Common myeloid progenitor, CD34-positive (primary cell): ENCODE results near the gene KLK14.

Experiments used
- CTCF ChIA-PET: fragments of 350-600 bp; sonication (Branson Sonifier 250); formaldehyde crosslinking; loops from one replicate; lab custom pipeline; 2021; ENCODE audit warnings: antibody characterized with exemption; lab: Charles Lee
- POLR2A ChIA-PET: fragments of 350-600 bp; sonication (Branson Sonifier 250); formaldehyde crosslinking; loops from one replicate; lab custom pipeline; 2021; ENCODE audit warnings: antibody characterized with exemption; lab: Charles Lee
- DNase-seq, 3 donors: peaks; one replicate each; pipeline versions ENCODE4 v3.0.0 to v3.0.0-alpha.2; 2013
- H3K27ac ChIP-seq, 2 experiments: 1 replicate in 1 of 2; 2 replicates in 1 of 2; pipeline ENCODE4 v1.7.0; 2013; ENCODE audit warnings: inconsistent platforms in 2 of 2, low read length in 2 of 2, mild to moderate bottlenecking in 2 of 2, low read depth in 1 of 2, moderate library complexity in 1 of 2; ENCODE audit not compliant: severe bottlenecking in 2 of 2, insufficient read depth in 1 of 2, poor library complexity in 1 of 2
- H3K27me3 ChIP-seq, 5 experiments: replicated peaks in 2 of 5; 1 replicate in 3 of 5; 2 replicates in 2 of 5; pipeline versions ENCODE4 v1.6.1 to v1.7.0; 2013; ENCODE audit warnings: low read length in 4 of 5, mild to moderate bottlenecking in 2 of 5, moderate library complexity in 2 of 5, inconsistent platforms in 1 of 5; ENCODE audit not compliant: insufficient read depth in 5 of 5, control insufficient read depth in 4 of 5
- H3K36me3 ChIP-seq, 4 experiments: 1 replicate in 2 of 4; 2 replicates in 2 of 4; pipeline versions ENCODE4 v1.6.1 to v1.7.0; 2013; ENCODE audit warnings: low read length in 3 of 4, control low read depth in 1 of 4, mild to moderate bottlenecking in 1 of 4; ENCODE audit not compliant: control insufficient read depth in 4 of 4, insufficient read depth in 4 of 4
- H3K4me1 ChIP-seq, 4 experiments: 1 replicate in 3 of 4; 2 replicates in 1 of 4; pipeline versions ENCODE4 v1.6.1 to v1.7.1; 2013; ENCODE audit warnings: low read length in 3 of 4, mild to moderate bottlenecking in 3 of 4, control low read depth in 1 of 4, inconsistent platforms in 1 of 4, moderate library complexity in 1 of 4; ENCODE audit not compliant: control insufficient read depth in 4 of 4, insufficient read depth in 4 of 4; ENCODE audit errors: control extremely low read depth in 1 of 4
- H3K4me3 ChIP-seq, 7 experiments: 1 replicate in 4 of 7; 2 replicates in 3 of 7; pipeline versions ENCODE4 v1.5.1 to v1.7.0; 2013; ENCODE audit warnings: mild to moderate bottlenecking in 7 of 7, low read length in 6 of 7, moderate library complexity in 6 of 7, inconsistent platforms in 2 of 7, low read depth in 2 of 7, control low read depth in 1 of 7; ENCODE audit not compliant: insufficient read depth in 4 of 7, control insufficient read depth in 1 of 7; ENCODE audit errors: extremely low read depth in 1 of 7
- H3K9me3 ChIP-seq, 5 experiments: 1 replicate in 4 of 5; 2 replicates in 1 of 5; pipeline versions ENCODE4 v1.6.1 to v1.7.1; 2013; ENCODE audit warnings: low read length in 4 of 5, mild to moderate bottlenecking in 2 of 5, inconsistent platforms in 1 of 5, low read depth in 1 of 5, moderate library complexity in 1 of 5; ENCODE audit not compliant: control insufficient read depth in 4 of 5, insufficient read depth in 2 of 5; ENCODE audit errors: control extremely low read depth in 1 of 5
- WGBS: methylation state at CpG from one replicate; pipeline ENCODE4 v1.1.5; 2013; ENCODE audit not compliant: insufficient coverage; 5-methylcytosine and 5-hydroxymethylcytosine counted together

KLK14 gene

DNA sequence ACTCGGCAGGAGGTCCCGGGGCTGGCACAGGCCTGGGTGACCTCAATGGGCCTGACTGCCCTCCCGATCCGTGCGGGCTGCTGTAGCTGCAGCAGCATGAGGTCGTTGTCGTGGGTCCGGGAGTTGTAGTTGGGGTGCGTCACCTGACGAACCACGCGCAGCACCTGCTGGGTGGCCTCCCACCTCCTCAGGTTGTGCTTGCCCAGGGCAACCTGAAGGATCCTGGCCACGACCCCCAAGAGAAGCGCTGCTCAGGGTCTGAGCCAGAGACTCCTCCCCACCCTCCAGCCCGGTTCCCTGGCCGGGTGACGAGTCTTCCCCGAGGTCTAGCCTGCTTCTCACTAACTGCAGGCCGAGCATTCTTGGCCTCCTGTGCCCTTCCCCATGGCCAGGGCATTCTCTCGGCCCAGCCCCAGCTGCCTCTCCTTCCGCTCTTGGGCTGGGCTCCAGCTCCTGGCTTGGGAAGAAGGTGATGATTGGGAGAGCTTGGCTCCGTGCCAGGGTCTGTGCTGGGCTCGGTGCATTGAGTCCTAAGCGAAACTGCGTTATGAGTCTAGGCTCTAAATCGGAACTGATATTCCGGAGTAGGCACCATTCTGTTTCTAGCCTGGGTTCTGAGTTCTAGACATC, 3.1 kb downstream of the KLK14 start:
- no peak for DNase-seq
- Histone ChIP-seq H3K9me3 (no peaks in the 10 kb centered on the region), H3K36me3 (no peaks in the 10 kb centered on the region), H3K27me3 (peaks cover 0 to 22% (median 2%) of the 10 kb centered on the region in 5 experiments), H3K4me1 (no peaks in the 10 kb centered on the region), H3K27ac (no peak overlapping the region), H3K4me3 (no peak overlapping the region)
- ChIA-PET CTCF (interaction anchor here (1.0 kb wide), 1 partner anchor 17 kb away, joined by 3 read pairs; no protein-coding TSS in a partner anchor), POLR2A (no interaction called here)
- WGBS = 94% methylated on average over 27 of the region's 27 CpGs

DNA sequence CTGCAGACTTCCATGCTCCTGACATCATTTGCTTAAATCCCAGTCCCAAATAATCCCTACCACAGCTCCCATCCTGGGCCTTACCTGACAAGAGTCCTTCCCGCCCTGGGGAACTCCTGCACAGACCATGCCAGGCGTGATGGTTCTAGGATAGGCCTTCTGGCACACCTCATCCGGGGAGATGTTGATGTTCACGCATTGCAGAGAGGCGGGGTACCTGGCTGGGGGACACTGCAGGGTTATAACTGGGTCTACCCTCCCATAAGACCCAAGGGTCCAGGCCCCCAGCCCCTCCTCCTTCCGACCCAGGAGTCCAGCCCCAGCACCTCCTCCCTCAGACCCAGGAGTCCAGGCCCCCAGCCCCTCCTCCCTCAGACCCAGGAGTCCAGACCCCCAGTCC, 4.0 kb downstream of the KLK14 start:
- no peaks in the 10 kb centered on the region for H3K4me1 ChIP-seq
- WGBS = 94% methylated on average over 5 of the region's 6 CpGs
- H3K27me3 ChIP-seq = peaks cover 0 to 18% (median 2%) of the 10 kb centered on the region in 5 experiments
- POLR2A ChIA-PET = no interaction called here
- H3K36me3 ChIP-seq = no peaks in the 10 kb centered on the region
- DNase-seq = no peak
- peaks cover 0 to 7% (median 1%) of the 10 kb centered on the region in 5 experiments for H3K9me3 ChIP-seq
- H3K27ac ChIP-seq = no peak overlapping the region
- no peak overlapping the region for H3K4me3 ChIP-seq
- CTCF ChIA-PET = no interaction called here

GRCh38 chr19:51078104-51078503, 4.6 kb downstream of the KLK14 start:
- WGBS = 68% methylated on average over 6 of the region's 6 CpGs
- CTCF ChIA-PET = no interaction called here

GRCh38 chr19:51076631-51077213, 6.0 kb downstream of the KLK14 start:
- H3K27me3 ChIP-seq = peaks cover 0 to 11% (median 2%) of the 10 kb centered on the region in 5 experiments
- H3K4me3 ChIP-seq = no peak overlapping the region
- peaks cover 0 to 14% (median 2%) of the 10 kb centered on the region in 5 experiments for H3K9me3 ChIP-seq
- ChIA-PET POLR2A (no interaction called here), CTCF (no interaction called here)
- no peak for DNase-seq
- WGBS = 88% methylated on average over 10 of the region's 14 CpGs
- H3K27ac ChIP-seq = no peak overlapping the region
- no peaks in the 10 kb centered on the region for H3K4me1 ChIP-seq
- H3K36me3 ChIP-seq = no peaks in the 10 kb centered on the region

More at GRCh38 chr19:51078104-51078503, 4.6 kb downstream of the KLK14 start:
- H3K27ac ChIP-seq = no peak overlapping the region
- H3K9me3 ChIP-seq = peaks cover 0 to 12% (median 2%) of the 10 kb centered on the region in 5 experiments
- H3K36me3 ChIP-seq = no peaks in the 10 kb centered on the region
- no peaks in the 10 kb centered on the region for H3K4me1 ChIP-seq
- POLR2A ChIA-PET = no interaction called here
- no peak overlapping the region for H3K4me3 ChIP-seq
- peaks cover 0 to 12% (median 2%) of the 10 kb centered on the region in 5 experiments for H3K27me3 ChIP-seq
- DNase-seq = no peak

GRCh38 chr19:51075998-51076397, 6.7 kb downstream of the KLK14 start:
- ChIA-PET POLR2A (no interaction called here), CTCF (no interaction called here)
- Histone ChIP-seq H3K4me3 (no peak overlapping the region), H3K27me3 (peaks cover 0 to 12% (median 3%) of the 10 kb centered on the region in 5 experiments), H3K9me3 (peaks cover 0 to 14% (median 2%) of the 10 kb centered on the region in 5 experiments), H3K4me1 (no peaks in the 10 kb centered on the region), H3K36me3 (no peaks in the 10 kb centered on the region), H3K27ac (no peak overlapping the region)
- 100% methylated on average over 1 of the region's 5 CpGs for WGBS
- DNase-seq = no peak

GRCh38 chr19:51071095-51071405, 11.6 kb downstream of the KLK14 start:
- DNase-seq = no peak
- no peaks in the 10 kb centered on the region for H3K4me1 ChIP-seq
- no peaks in the 10 kb centered on the region for H3K36me3 ChIP-seq
- ChIA-PET CTCF (no interaction called here), POLR2A (no interaction called here)
- H3K4me3 ChIP-seq = no peak overlapping the region
- H3K27ac ChIP-seq = no peak overlapping the region
- 86% methylated on average over 3 of the region's 4 CpGs for WGBS
- peaks cover 4 to 29% (median 9%) of the 10 kb centered on the region in 5 experiments for H3K27me3 ChIP-seq
- peaks cover 0 to 14% (median 2%) of the 10 kb centered on the region in 5 experiments for H3K9me3 ChIP-seq

DNA sequence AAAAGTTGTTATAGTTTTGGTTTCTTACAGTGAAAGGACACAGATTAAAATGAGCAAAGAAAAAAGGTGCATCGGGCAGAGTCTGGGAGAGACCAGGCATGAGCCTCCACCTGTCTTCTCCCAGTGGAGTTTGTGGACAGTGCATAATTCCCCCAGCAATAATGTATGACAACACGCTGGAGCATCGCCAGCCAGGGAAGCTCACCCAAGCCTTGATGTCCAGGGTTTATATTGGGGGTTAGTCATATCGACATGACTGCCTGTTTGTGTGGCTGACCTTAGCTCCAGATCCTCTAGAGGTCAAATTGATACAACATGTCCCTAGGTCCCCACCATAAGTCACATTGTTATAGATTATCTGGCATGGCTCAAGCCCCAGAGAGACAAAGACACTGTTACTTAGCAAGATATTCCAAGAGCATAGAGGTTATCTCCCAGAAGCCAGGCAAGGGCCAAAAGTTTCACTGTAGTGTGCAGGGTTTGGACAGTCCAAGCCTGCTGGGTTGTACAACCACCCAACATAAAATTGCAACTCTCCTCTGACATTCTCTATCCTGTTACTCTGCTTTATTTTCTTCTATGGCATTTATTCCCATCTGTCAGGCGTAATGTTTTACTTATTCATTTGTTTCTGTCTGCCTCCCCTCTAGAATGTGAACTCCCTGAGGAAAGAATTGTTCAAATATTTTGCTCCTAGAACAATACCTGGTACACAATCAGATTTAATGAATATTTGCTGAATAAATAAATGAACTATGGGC, 12.2 kb downstream of the KLK14 start:
- Histone ChIP-seq H3K36me3 (no peaks in the 10 kb centered on the region), H3K4me1 (no peaks in the 10 kb centered on the region), H3K9me3 (peaks cover 0 to 14% (median 2%) of the 10 kb centered on the region in 5 experiments), H3K27ac (no peak overlapping the region), H3K27me3 (peaks cover 7 to 33% (median 10%) of the 10 kb centered on the region in 5 experiments), H3K4me3 (no peak overlapping the region)
- POLR2A ChIA-PET = no interaction called here
- CTCF ChIA-PET = no interaction called here
- no peak for DNase-seq
- 100% methylated on average over 2 of the region's 5 CpGs for WGBS
